GDM1 (cell line): ENCODE data around the gene TTPAL.

ENCODE experiments used
- DNase-seq: peaks from one replicate; lab custom pipeline; 2025; lab: John Stamatoyannopoulos, UW

The TTPAL gene

DNA sequence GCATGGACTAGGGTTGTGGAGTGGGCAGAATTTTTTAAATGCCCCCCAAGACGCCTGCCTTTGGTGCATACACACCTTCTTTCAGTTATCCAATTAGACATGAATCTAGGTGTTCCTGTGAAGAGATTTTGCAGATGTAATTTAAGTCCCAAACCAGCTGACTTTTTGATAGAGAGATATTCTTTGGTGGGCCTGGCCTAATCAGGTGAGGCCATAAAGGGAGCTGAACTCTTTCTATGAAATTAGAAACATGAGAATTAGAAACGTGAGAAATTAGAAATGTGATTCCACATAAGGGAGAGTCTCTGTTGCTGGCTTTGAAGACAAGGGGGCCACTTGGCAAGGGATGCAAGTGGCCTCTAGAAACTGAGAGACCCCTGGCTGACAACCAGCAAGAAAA lies 36.4 kb upstream of the TTPAL start:
- DNase-seq = no peak

DNA sequence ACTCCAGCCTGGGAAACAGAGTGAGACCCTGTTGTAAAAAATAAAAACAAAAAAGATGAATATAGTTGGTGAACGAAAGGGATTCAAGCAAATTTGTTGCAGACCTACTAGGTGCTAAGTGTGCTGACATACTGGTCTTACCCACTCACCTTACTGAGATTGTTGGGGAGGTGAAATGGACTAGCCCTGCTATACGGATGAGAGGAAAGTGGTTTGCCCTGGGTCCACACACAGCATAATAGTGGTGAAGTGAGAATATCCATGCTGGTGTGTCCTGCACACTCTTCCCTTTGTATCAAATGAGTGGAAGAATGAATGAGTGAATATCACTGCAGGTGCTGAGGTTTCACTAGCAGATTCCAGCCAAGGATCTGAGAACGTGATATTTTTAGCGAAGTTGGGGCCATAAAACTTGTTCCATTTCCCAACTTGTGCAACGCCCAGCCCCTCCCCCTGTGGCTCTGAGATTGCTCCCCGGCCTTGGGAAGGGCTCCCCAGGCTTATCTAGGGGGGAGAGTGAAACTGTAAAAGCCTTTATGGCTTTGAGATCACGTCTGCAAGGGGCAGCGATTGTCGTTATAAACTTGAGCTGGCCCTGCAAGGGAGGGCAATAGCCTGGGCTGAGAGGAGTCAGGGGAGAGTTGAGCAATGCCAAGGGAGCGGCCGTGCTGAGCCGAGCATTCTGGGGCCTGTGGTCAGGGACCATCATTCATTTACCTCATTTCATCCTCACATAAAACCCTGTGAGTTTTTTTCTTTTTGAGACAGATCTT lies 33.2 kb upstream of the TTPAL start:
- DNase-seq = no peak

GRCh38 chr20:44445742-44446710 lies 29.6 kb upstream of the TTPAL start:
- no peak for DNase-seq

DNA sequence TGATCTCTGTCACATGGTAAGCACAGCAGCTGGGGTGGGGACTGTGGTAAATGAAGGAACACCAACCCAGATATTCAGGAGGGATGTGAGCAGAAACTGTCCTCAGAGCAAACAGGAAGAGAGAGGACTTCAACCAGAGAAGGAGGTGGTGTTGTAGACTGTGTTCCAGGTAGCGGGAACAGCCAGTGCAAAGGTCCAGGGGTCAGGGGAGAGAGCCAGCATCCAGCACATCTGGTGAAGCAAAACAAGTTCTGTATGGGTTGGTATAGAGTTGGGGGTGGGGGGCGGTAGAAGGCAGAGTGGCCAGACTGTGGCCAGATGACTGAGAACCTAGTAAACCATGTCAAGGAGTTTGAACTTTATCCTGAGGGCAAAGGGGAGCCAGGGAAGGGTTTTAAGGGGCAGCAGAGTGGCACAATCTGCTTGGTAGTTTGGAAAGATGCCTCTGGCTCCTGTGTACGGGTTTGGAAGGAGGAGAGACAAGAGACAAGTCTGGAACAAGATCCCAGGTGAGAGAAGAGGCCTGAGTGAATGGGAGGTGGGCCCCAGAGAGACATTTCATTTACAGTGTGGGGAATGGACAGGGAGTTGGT lies 27.8 kb upstream of the TTPAL start:
- no peak for DNase-seq

- DNase-seq = no peak
Observed at GRCh38 chr20:44448753-44449546, 26.7 kb upstream of the TTPAL start.

DNA sequence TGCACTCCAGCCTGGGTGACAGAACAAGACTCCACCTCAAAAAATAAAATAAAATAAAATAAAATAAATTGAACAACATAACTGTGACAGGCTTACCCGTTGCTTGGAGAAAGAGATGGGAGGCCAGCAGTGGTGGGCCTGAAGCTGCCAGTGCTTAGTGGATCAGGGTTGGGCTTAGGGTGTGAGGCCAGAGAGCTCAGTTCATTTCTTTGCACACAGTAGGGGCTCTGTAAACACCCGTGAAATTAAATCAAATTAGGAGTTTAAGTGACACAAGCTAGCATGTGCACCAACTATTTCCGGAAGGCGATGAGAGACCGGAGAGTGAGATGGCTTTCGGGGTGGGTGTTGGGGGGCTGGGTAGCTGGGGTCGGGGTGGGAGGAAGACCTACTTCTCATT lies 25.8 kb upstream of the TTPAL start:
- no peak for DNase-seq

GRCh38 chr20:44450281-44450889 lies 25.3 kb upstream of the TTPAL start:
- no peak for DNase-seq

DNA sequence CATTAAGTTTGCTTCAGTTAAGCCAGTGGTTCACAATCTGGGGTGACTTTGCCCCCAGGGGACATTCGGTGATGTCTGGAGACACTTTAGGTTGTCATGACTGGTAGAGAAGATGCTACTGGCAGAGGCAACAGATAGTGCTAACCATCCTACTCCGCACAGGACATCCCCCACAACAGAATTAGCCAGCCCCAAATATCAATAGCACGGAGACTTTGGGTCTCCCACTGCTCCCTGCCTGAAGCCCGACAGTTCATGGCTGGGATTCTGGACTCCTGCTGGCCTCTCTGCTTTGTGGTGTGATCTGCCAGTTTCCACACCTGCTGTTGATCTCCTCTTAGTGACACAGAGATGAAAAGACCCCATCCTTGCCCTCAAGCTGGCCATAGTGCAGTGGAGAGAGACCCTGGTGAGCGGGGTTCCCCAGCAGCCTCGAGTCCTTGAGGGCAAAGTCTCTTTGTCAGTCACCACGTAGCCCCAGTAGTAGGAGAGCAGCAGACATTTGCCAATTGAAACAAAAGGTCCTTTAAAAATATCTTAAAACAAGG lies 24.7 kb upstream of the TTPAL start:
- no peak for DNase-seq

DNA sequence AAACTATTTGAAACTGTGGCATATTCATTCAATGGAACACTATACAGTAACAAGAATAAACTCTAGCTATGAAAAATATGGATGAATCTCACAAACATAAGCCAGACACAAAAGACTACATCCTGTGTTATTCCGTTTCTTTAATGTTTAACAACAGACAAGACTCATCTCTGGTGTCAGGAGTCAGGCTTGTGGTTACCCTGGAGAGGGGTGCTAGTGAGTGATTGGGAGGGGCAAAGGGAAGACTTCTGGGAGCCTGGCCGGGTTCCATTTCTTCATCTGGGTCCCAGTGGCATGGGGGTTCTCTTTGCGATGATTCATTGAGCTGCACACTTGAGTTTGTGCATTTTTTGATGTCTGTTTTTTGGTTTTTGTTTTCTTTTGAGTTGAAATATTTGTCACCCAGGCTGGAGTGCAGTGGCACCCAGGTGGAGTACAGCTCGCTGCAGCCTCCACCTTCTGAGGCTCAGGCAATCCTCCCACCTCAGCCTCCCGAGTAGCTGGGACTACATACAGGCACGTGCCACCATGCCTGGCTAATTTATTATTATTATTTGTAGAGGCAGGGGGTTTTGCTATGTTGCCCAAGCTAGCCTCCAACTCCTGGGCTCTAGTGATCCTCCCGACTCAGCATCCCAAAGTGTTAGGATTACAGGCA lies 21.2 kb upstream of the TTPAL start:
- DNase-seq = no peak

DNA sequence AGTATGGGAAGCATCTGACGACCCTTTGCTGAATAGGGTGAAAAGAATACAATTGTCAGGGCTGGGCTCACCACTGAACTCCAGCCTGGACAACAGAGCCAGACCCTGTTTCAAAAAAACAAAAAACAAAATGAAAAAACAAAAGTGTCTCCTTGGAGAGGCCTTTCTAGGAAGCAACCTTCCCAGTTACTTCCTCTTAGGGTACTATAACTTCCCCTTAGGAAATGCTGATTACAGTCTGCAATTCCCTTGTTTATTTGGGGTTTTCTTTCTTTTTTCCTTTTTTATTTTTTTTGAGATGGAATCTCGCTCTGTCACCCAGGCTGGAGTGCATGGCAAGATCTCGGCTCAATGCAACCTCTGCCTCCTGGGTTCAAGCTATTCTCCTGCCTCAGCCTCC lies 20.5 kb upstream of the TTPAL start:
- no peak for DNase-seq

- DNase-seq = no peak
Observed at GRCh38 chr20:44456611-44457010, 19.1 kb upstream of the TTPAL start.

GRCh38 chr20:44457016-44457415 lies 18.7 kb upstream of the TTPAL start:
- no peak for DNase-seq

GRCh38 chr20:44459271-44459670 lies 16.4 kb upstream of the TTPAL start:
- DNase-seq = no peak

- no peak for DNase-seq
Observed at GRCh38 chr20:44460795-44461141, 14.9 kb upstream of the TTPAL start.

DNA sequence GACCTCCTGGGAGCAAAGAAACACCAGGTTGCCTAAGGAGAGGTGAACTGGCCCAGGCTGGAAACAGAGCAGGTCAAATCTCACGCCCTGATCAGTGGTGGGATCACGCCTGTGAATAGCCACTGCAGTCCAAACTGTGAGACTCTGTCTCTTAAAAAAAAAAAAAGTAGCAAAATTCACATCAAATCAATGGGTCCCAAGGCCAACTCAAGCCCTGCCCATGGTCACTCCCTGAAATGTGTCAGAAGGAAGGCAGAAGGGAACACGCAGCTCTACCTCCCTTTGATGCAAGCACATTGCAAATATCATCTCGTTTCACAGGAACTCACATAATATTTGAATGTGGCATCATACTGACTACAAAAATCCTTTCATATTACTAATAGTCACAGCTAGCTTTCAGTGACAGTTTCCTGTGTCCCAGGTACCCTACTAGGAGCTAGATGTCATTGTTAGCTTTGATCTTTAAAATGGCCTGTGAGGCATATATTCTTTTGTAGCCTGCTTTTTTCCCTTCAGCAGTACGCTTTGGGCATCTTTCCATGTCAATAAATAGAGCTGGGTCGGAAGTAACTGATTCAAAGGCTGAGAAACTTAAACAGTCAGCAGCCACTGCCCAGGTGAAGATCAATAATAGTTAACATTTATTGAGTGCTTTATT lies 14.4 kb upstream of the TTPAL start:
- no peak for DNase-seq

- no peak for DNase-seq
Observed at GRCh38 chr20:44461803-44462174, 13.9 kb upstream of the TTPAL start.

- no peak for DNase-seq
Observed at GRCh38 chr20:44463466-44463865, 12.2 kb upstream of the TTPAL start.

DNA sequence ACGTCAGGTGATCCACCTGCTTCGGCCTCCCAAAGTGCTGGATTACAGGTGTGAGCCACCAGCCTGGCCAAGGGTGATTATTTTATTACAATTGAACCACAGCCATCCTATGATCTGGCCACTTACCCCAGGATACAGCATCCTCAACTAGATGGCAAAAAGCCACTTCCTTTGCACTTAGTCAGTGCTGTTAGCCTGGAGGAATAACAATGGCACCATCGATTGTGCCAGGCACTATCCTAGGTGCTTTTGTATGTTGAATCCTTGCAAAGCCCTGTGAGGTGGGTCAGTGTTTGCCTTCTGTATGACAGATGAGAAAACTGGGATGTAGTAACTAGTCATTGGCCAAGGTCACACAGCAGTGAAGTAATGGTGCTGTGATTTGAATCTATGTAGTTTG lies 11.2 kb upstream of the TTPAL start:
- no peak for DNase-seq

GRCh38 chr20:44465001-44465560 lies 10.6 kb upstream of the TTPAL start:
- no peak for DNase-seq

- no peak for DNase-seq
Observed at GRCh38 chr20:44467289-44467883, 8.3 kb upstream of the TTPAL start.
